PC-3 (cell line): ENCODE measurements around the gene DUSP8.

ENCODE experiments used
- CTCF ChIP-seq: fragments of 300-600 bp; sonication (generic); conservative IDR thresholded peaks from 2 replicates; pipeline ENCODE4 v1.5.1; 2017; ENCODE audit warnings: antibody characterized with exemption, low read depth, mild to moderate bottlenecking, low read length
- EZH2 ChIP-seq: fragments of 300-600 bp; sonication (generic); IDR thresholded peaks from one replicate; pipeline ENCODE4 v1.6.1; 2017; ENCODE audit warnings: antibody characterized with exemption, mild to moderate bottlenecking, low read length; ENCODE audit not compliant: unreplicated experiment

GRCh38 chr11:1586699-1587098 is 14.6 kb upstream of the DUSP8 start:
- TF ChIP-seq CTCF (no peak), EZH2 (no peak)
